H1 (cell line): ENCODE results near the gene PDIA5. TPM values are rescaled to one million over a fixed set of nuclear protein-coding genes. Genes with fewer than 3 reads are reported as not detected.

ENCODE experiments used
- BCL11A ChIP-seq, 2 experiments: IDR thresholded peaks; one replicate each; pipeline ENCODE4 v1.6.1; 2011; ENCODE audit warnings: low read depth in 2 of 2, low read length in 2 of 2, mild to moderate bottlenecking in 2 of 2
- CHD1 ChIP-seq: IDR thresholded peaks from 2 replicates; pipeline ENCODE4 v1.6.1; 2012; ENCODE audit warnings: low read depth, low read length, improper control_type of control experiment
- EP300 ChIP-seq, 2 experiments: IDR thresholded peaks; 1 replicate in 1 of 2; 2 replicates in 1 of 2; pipeline ENCODE4 v1.6.1; 2011 to 2012; ENCODE audit warnings: low read depth in 2 of 2, low read length in 2 of 2, mild to moderate bottlenecking in 2 of 2, borderline replicate concordance in 1 of 2, inconsistent platforms in 1 of 2, moderate library complexity in 1 of 2
- JUN ChIP-seq: IDR thresholded peaks from 2 replicates; pipeline ENCODE4 v1.6.1; 2011; ENCODE audit warnings: low read depth, mild to moderate bottlenecking, improper control_type of control experiment, low read length
- RXRA ChIP-seq: IDR thresholded peaks from 2 replicates; pipeline ENCODE4 v1.6.1; 2011; ENCODE audit warnings: low read depth, mild to moderate bottlenecking, low read length, moderate library complexity; ENCODE audit not compliant: insufficient read depth
- SIX5 ChIP-seq: IDR thresholded peaks from 2 replicates; pipeline ENCODE4 v1.6.1; 2011; ENCODE audit warnings: mild to moderate bottlenecking, low read depth, low read length
- SP1 ChIP-seq: IDR thresholded peaks from 2 replicates; pipeline ENCODE4 v1.6.1; 2011; ENCODE audit warnings: low read depth, low read length
- TAF1 ChIP-seq: IDR thresholded peaks from 2 replicates; pipeline ENCODE4 v1.6.1; 2011; ENCODE audit warnings: mild to moderate bottlenecking, low read depth, low read length
- polyA plus RNA-seq, 7 experiments: library from polyadenylated mRNA; depleted of rRNA in 3 of 7; stranded (reverse) in 5 of 7; unstranded in 2 of 7; fragments of >200 nt in 5 of 7; fragments of 200-250 nt in 2 of 7; gene quantifications; 1 replicate in 5 of 7; 2 replicates in 1 of 7; 4 replicates in 1 of 7; pipeline versions ENCODE4 v1.2.1 to v1.2.3, GENCODE V29; 2011 to 2013; ENCODE audit warnings: missing spikeins in 2 of 7, mixed read lengths in 2 of 7
- total RNA-seq: library from RNA; stranded (reverse); fragmentation: NEBNext Ultra II Directional; extraction: Animal tissue kit (Norgen Biotek cat#: 25700); gene quantifications from 2 replicates; pipeline ENCODE4 v1.2.1, GENCODE V29; 2021
- TF ChIP-seq, protein P1 (sequence below): fragments of 300-600 bp; sonication (generic); IDR thresholded peaks from 2 replicates; pipeline ENCODE4 v1.7.1; 2012; ENCODE audit warnings: low read length, moderate library complexity, mild to moderate bottlenecking, inconsistent platforms; ENCODE audit not compliant: insufficient replicate concordance
- TF ChIP-seq, protein P2 (sequence below): IDR thresholded peaks from 2 replicates; pipeline ENCODE4 v1.6.1; 2012; ENCODE audit warnings: inconsistent platforms

Gene PDIA5
- total and polyA plus RNA-seq, 2 of the 8 experiments (the other 6 are each of a cell fraction or from before 2014, with no cell fraction given): 18.2 to 32.8 TPM

- TF ChIP-seq, protein P1, sequence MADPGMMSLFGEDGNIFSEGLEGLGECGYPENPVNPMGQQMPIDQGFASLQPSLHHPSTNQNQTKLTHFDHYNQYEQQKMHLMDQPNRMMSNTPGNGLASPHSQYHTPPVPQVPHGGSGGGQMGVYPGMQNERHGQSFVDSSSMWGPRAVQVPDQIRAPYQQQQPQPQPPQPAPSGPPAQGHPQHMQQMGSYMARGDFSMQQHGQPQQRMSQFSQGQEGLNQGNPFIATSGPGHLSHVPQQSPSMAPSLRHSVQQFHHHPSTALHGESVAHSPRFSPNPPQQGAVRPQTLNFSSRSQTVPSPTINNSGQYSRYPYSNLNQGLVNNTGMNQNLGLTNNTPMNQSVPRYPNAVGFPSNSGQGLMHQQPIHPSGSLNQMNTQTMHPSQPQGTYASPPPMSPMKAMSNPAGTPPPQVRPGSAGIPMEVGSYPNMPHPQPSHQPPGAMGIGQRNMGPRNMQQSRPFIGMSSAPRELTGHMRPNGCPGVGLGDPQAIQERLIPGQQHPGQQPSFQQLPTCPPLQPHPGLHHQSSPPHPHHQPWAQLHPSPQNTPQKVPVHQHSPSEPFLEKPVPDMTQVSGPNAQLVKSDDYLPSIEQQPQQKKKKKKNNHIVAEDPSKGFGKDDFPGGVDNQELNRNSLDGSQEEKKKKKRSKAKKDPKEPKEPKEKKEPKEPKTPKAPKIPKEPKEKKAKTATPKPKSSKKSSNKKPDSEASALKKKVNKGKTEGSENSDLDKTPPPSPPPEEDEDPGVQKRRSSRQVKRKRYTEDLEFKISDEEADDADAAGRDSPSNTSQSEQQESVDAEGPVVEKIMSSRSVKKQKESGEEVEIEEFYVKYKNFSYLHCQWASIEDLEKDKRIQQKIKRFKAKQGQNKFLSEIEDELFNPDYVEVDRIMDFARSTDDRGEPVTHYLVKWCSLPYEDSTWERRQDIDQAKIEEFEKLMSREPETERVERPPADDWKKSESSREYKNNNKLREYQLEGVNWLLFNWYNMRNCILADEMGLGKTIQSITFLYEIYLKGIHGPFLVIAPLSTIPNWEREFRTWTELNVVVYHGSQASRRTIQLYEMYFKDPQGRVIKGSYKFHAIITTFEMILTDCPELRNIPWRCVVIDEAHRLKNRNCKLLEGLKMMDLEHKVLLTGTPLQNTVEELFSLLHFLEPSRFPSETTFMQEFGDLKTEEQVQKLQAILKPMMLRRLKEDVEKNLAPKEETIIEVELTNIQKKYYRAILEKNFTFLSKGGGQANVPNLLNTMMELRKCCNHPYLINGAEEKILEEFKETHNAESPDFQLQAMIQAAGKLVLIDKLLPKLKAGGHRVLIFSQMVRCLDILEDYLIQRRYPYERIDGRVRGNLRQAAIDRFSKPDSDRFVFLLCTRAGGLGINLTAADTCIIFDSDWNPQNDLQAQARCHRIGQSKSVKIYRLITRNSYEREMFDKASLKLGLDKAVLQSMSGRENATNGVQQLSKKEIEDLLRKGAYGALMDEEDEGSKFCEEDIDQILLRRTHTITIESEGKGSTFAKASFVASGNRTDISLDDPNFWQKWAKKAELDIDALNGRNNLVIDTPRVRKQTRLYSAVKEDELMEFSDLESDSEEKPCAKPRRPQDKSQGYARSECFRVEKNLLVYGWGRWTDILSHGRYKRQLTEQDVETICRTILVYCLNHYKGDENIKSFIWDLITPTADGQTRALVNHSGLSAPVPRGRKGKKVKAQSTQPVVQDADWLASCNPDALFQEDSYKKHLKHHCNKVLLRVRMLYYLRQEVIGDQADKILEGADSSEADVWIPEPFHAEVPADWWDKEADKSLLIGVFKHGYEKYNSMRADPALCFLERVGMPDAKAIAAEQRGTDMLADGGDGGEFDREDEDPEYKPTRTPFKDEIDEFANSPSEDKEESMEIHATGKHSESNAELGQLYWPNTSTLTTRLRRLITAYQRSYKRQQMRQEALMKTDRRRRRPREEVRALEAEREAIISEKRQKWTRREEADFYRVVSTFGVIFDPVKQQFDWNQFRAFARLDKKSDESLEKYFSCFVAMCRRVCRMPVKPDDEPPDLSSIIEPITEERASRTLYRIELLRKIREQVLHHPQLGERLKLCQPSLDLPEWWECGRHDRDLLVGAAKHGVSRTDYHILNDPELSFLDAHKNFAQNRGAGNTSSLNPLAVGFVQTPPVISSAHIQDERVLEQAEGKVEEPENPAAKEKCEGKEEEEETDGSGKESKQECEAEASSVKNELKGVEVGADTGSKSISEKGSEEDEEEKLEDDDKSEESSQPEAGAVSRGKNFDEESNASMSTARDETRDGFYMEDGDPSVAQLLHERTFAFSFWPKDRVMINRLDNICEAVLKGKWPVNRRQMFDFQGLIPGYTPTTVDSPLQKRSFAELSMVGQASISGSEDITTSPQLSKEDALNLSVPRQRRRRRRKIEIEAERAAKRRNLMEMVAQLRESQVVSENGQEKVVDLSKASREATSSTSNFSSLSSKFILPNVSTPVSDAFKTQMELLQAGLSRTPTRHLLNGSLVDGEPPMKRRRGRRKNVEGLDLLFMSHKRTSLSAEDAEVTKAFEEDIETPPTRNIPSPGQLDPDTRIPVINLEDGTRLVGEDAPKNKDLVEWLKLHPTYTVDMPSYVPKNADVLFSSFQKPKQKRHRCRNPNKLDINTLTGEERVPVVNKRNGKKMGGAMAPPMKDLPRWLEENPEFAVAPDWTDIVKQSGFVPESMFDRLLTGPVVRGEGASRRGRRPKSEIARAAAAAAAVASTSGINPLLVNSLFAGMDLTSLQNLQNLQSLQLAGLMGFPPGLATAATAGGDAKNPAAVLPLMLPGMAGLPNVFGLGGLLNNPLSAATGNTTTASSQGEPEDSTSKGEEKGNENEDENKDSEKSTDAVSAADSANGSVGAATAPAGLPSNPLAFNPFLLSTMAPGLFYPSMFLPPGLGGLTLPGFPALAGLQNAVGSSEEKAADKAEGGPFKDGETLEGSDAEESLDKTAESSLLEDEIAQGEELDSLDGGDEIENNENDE: no peak
- no peak for TF ChIP-seq SIX5
- no peak for TF ChIP-seq BCL11A (IDR thresholded peaks at IDR 0.05; ENCODE audit: low read depth in 2 of 2, low read length in 2 of 2)
- TF ChIP-seq RXRA: no peak
- TF ChIP-seq SP1: no peak
- no peak for TF ChIP-seq CHD1
- no peak for TF ChIP-seq TAF1
- TF ChIP-seq, protein P2, sequence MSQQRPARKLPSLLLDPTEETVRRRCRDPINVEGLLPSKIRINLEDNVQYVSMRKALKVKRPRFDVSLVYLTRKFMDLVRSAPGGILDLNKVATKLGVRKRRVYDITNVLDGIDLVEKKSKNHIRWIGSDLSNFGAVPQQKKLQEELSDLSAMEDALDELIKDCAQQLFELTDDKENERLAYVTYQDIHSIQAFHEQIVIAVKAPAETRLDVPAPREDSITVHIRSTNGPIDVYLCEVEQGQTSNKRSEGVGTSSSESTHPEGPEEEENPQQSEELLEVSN: no peak
- no peak for TF ChIP-seq EP300 (IDR thresholded peaks at IDR 0.05; ENCODE audit: borderline replicate concordance in 1 of 2, low read depth in 2 of 2, low read length in 2 of 2)
- no peak for TF ChIP-seq JUN
Observed at GRCh38 chr3:123044981-123045763, 21.7 kb upstream of the PDIA5 start (continued).
